ENCODE data around the gene SGTA. TPM values are rescaled to one million over a fixed set of nuclear protein-coding genes. Genes with fewer than 3 reads are reported as not detected.
A peak's percentile ranks its signal among the peaks of the same experiment; 100 is the strongest.

The SGTA gene
- total and polyA plus RNA-seq, 9 of the 15 experiments (the other 6 are each of a cell fraction or from before 2014, with no cell fraction given): 1.4 to 110 (median 49.9) TPM

DNA sequence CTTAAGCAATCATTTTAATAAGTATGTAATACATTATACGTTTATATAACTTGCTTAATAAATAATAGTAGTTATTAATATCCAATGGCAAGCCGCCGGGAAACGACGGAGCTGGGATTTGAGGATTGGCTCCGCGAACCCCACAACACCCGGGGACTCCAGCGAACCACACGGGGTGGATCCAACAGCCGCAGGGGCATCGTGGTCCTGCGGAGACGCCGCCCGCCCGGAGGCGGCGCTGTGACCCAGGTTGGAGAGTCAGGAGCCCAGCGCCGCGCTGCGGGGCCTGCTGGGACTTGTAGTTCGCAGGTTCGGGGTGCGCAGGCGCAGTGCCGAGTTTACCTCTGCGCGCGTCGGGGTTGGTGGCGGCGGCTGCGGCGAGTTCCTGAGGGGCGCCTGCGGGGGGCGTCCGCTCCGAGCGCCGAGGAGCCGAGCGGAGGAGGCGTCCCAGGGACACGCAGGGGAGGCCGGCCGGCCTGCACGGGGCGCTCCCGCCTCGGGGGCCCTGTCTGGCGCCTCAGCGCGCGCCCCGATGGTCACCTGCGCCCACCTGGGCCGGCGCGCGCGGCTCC is 36.6 kb upstream of the SGTA start, which contains the start of gene ZNF554 (continued):
- TF ChIP-seq DACH1 (IDR thresholded peaks at IDR 0.05; ENCODE audit: partially characterized antibody): peak; percentile 79
- TF ChIP-seq, protein P1, sequence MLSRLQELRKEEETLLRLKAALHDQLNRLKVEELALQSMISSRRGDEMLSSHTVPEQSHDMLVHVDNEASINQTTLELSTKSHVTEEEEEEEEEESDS (CRISPR knock-in tag; IDR thresholded peaks at IDR 0.05): no peak
- TF ChIP-seq RBFOX2 (IDR thresholded peaks at IDR 0.05; ENCODE audit: low read depth, low read length): peak; percentile 70
- no peak for TF ChIP-seq CEBPZ (IDR thresholded peaks at IDR 0.05; ENCODE audit: borderline replicate concordance, low read depth, low read length)
- peak; percentile 82 for TF ChIP-seq SAFB (IDR thresholded peaks at IDR 0.05; ENCODE audit: borderline replicate concordance, low read depth, low read length)
- TF ChIP-seq CREB1 (IDR thresholded peaks at IDR 0.05): peak; percentile 79
- TF ChIP-seq CREB1 (CRISPR knock-in tag; IDR thresholded peaks at IDR 0.05): peak; percentile 90
- no peak for TF ChIP-seq BRF1 (IDR thresholded peaks at IDR 0.05; ENCODE audit: borderline replicate concordance, extremely low read depth, insufficient read length)
- no peak for TF ChIP-seq TEAD4 (IDR thresholded peaks at IDR 0.05; ENCODE audit: low read length)
- TF ChIP-seq TEAD4 (CRISPR knock-in tag; IDR thresholded peaks at IDR 0.05; ENCODE audit: borderline replicate concordance): no peak
- peak; percentile 66; the same call in 1 of the 2 replicates for TF ChIP-seq NR2C1 (IDR thresholded peaks at IDR 0.05)
- TF ChIP-seq NR2C1 (tag; IDR thresholded peaks at IDR 0.05): peak; percentile 84
- TF ChIP-seq HNRNPLL (IDR thresholded peaks at IDR 0.05; ENCODE audit: low read depth, low read length, poor library complexity, severe bottlenecking): no peak
- TF ChIP-seq EP400 (IDR thresholded peaks at IDR 0.05): peak; percentile 24; the same call in 1 of the 2 replicates
- TF ChIP-seq POU5F1 (IDR thresholded peaks at IDR 0.05; ENCODE audit: borderline replicate concordance, low read depth, low read length, partially characterized antibody): peak; percentile 63
- TF ChIP-seq CREM (IDR thresholded peaks at IDR 0.05; ENCODE audit: low read depth): peak; percentile 92
- TF ChIP-seq AFF4 (CRISPR knock-in tag; IDR thresholded peaks at IDR 0.05): peak; percentile 59; the same call in 1 of the 2 replicates
- no peak for TF ChIP-seq ZNF668 (CRISPR knock-in tag; IDR thresholded peaks at IDR 0.05)
- 0 out of 2 replicates have a peak, but pooled peaks have one; percentile 59 for TF ChIP-seq ZNF644 (tag; IDR thresholded peaks at IDR 0.05; ENCODE audit: low read depth)
- TF ChIP-seq, protein P2, sequence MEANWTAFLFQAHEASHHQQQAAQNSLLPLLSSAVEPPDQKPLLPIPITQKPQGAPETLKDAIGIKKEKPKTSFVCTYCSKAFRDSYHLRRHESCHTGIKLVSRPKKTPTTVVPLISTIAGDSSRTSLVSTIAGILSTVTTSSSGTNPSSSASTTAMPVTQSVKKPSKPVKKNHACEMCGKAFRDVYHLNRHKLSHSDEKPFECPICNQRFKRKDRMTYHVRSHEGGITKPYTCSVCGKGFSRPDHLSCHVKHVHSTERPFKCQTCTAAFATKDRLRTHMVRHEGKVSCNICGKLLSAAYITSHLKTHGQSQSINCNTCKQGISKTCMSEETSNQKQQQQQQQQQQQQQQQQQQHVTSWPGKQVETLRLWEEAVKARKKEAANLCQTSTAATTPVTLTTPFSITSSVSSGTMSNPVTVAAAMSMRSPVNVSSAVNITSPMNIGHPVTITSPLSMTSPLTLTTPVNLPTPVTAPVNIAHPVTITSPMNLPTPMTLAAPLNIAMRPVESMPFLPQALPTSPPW (CRISPR knock-in tag; IDR thresholded peaks at IDR 0.05): peak; percentile 47; the same call in 1 of the 2 replicates

All from K562 (cell line).